NOMO-1 (cell line): ENCODE results near the gene PUDP.
"Not testable (repeated sequence)": the region's sequence is repeated elsewhere in the genome, so short reads cannot be mapped to it uniquely, and the experiment has no call there.

Source experiments
- DNase-seq, 2 experiments: peaks; one replicate each; lab custom pipeline; 2025; ENCODE audit not compliant: unreplicated experiment in 2 of 2; lab: John Stamatoyannopoulos, UW

PUDP gene

DNA sequence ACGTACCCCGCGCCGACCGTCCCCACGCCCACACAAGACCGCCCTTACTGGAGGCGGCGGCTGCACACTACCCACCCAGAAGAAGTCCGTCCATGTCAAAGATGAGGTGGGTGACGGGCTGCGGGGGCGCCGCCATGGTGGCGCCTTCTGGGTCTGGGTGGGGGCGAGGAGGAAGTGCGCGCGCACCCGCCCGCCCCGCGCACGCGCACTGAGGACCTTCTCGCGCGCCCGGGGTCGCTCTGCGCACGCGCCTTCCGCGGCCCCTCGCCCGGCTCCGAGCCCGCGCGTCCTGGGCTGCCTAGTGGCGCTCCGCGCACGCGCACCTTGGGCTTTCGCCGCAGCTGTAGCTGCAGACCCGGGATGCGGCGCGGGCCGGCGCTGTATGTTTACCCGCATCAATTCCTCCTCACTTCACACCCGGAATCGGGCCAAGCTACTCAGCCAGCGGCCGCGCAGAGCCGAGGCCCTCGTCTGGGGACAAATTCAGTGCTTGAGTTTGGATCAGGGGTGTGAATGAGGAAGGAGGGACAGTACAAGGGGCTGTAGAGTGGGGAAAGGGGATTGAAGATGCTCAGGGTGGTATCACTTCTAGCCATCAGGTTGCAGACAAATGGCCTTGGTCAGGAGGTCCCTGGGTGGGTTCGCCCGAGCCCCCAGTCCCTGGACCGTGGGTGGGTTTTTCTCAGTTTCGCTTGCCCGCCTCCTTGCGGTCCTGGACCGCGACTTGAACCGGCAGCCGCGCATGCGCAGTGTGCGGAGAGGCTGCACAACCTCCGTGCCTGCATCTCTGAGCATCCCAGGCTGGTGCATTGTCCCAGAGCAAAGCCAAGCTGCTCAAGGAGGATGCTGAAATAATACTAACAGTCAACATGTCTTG, at the start of gene PUDP:
Gene PUDP, minus strand, starts transcription at position 176 of the 877 bp plus-strand sequence. Its CDS starts 40 bp downstream, at position 136.
- DNase-seq, result peak; percentile 83 to 84

DNA sequence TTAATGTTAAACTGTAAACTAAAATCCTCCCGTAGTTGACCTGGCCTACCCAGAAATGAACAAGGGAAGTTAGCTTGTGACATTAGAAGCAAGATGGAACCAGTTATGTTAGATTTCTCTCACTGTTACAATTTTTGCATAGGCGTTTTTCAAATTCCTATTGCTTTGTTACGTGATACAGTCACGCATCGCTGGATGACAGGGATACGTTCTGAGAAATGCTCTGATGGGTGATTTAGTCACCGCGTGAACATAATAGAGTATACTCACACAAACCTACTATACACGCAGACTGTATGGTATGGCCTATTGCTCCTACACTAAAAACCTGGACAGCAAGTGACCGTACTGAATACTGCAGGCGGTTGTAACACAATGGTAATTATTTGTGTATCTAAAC, 46.7 kb upstream of the PUDP start:
- DNase-seq, result no peak

DNA sequence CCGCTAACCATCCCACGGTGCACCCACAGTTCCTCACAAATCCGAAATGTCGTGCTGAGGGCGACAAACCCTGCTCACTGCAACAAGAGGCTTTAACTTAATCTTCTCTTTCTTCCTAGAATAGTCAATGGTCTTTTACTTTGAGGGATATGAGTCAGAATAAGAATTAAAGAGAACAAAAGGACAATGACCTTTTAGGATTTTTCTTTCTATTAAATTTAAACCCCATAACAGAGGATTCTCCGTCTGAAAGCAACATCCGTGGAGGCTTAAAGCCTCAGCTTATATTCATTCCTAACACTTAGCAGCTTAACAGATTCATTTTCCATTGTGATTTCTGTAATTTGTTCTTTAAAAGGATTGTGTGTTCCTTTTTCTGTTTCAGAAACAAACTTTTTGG, 44.9 kb upstream of the PUDP start:
- no peak for DNase-seq

GRCh38 chrX:7191681-7192110, 43.7 kb upstream of the PUDP start:
- DNase-seq, result no peak

GRCh38 chrX:7190157-7190556, 42.2 kb upstream of the PUDP start:
- DNase-seq, result no peak

DNA sequence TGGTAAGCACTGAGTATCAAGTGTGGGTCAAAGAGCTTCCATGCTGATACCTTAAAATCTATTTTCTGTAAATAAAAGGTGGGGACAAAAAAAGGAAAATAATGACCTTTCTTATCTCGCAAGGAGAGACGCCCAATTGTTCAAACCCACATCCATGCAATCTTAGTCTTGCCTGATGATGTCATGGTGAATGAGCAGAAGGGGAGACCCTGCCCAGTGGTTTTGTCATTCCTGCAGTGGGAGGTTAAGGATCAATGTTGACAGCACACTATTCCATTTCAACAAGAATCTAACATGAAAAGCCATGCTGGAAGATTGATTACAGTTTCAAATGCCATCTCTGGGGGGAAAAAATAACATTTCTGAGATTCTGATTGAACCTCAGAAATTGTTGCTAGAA, 40.7 kb upstream of the PUDP start:
- DNase-seq, result no peak

DNA sequence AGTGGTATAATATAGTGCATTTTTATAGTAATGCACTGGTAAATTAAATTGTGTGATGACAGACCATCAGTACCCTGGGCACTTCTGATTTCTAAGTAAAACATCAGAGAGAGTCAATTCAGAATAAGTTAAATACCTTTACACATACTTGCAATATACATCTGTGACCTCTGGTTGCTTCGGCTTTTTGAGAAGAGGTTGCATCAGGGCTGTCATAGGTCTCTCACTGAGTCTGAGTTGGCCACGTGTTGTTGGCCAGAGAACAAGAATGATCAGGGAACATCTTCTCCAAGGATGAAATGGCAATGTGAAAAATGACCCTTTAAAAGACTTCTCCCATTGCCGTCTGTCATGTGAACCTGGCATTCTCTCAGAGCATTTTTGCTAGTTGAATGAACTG, 36.9 kb upstream of the PUDP start:
- no peak for DNase-seq

- no peak for DNase-seq
These were observed 31.5 kb upstream of the PUDP start for GRCh38 chrX:7179446-7179845.

- DNase-seq, result not testable (repeated sequence)
These were observed 30.9 kb upstream of the PUDP start for GRCh38 chrX:7178859-7179258.

DNA sequence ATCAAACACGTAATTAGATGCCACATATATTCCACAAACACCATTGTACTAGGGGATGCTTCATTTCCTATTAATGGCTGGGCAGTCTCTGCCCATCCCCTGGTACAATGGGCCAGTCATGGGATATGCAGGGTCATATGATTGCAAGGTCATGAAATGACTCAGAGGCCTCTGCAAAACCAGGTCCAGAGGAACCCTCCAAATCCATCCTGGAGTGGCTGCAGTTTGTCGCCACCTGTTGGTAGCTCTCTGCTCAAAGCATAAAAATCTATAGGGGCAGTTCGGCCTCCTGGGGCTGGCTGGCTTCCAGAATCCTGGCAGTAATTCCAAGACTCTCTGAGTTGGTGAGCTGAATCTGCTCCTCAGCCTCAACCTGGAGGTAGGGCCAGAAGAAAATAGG, 22.9 kb upstream of the PUDP start:
- no peak for DNase-seq

GRCh38 chrX:7169627-7170026, 21.7 kb upstream of the PUDP start:
- no peak for DNase-seq

GRCh38 chrX:7168371-7168770, 20.4 kb upstream of the PUDP start:
- no peak for DNase-seq

DNA sequence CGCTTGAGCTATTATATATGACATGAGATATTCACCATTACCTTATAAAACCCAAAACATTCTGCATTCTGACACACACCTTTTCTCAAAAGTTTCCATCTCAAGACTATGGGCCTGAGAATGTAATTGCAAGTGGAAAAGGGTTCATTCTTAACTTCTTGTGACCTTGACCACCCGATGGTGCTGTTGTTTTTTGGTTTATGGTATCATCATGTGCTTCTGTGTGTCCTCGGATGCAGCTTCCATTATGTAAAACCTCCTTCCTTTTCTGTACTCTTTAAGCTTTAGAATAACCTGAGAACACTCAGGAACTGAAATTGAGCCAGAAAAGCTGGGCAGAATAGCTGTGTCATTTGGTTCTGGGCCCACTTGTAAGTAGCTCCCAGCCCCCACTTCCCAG, 16.2 kb upstream of the PUDP start:
- DNase-seq, result no peak

- no peak for DNase-seq
These were observed 15.3 kb upstream of the PUDP start for GRCh38 chrX:7163146-7163677.

- DNase-seq, result peak in 1 of 2 experiments; percentile 28
These were observed 11.4 kb upstream of the PUDP start for GRCh38 chrX:7159149-7159861.

DNA sequence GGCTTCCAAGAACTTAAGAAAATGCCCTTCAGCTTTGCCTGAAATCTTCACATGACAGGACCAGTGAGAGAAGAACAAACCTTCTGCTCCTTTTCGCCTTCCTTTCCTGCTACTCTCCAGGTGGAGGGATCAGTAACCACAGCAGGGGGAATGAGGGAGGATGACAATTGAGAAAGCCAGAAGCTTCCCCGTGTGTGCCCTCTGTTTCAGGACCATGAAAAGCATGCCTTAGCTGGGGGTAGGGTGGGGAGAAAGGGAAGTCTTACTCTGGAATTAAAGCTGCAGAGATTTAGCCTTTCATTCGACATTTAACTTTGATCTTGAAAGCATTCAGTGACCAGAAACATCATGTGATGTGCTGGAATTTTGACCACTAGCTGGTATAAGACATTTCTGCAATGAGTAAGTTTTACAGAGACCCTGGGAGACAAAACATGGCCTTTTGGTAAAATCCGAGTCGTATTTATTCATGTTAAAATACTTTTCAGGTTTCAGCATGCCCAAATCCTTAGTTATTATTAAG, 10.6 kb upstream of the PUDP start:
- DNase-seq, result no peak

DNA sequence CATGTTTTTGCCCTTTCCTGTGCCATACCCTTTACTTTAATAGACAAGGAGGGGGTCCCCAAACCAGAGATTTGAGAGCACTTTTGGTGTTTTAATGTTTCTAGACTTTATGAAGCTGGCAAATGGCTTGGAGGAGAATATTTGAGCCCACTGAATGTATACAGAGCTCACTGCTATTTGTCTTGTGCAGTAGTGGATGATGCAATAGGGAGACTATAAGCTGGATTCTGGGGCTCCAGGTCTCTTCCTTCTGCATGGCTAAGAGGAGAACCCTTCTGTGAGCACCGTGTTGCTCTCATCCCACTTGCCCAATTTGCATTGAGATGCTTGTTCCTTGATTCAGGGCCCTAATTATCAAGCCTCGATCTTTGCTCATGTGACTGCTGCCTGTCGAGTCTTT, 8.9 kb upstream of the PUDP start:
- DNase-seq, result no peak

DNA sequence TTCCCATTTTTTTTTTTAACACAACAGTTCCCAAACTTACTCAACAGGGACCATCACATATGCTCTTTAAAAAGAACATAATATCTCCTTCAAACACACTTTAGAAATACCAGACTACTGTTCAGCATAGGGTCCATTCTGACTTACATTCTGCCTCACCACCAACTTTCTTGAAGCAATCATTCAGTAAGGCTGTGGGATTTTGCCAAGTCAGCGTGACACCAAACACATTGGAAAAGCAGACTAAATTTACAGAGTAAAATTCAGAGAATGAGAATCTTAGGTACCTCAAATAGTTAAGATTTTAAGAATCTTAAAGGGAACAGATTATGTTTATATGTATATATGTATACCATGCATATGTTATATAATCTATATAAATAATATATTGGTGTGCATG, 7.2 kb upstream of the PUDP start:
- DNase-seq, result no peak

GRCh38 chrX:7154041-7154597, 6.2 kb upstream of the PUDP start:
- DNase-seq, result no peak

GRCh38 chrX:7153231-7153630, 5.3 kb upstream of the PUDP start:
- DNase-seq, result no peak

DNA sequence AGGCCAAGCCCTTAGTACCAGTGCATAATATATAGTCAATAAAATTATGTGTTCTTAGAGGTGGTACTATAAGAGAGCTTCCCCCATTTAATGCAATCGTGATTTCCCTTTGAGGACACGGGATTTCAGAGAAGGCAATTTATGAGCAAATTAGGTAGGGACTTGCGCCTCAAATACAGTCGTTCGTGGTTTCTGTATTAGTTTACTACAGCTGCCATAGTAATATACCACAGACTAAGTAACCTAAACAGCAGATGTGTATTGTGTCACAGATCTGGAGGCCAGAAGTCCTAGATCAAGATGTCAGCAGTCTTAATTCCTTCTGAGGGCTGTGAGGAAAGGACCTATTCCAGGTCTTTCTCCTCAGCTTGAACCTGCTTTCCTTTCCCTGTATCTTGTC, 1.5 kb upstream of the PUDP start:
- no peak for DNase-seq
